SH-SY5Y (cell line): Measurements from ENCODE around the gene ABCA2.

Experiments
- GATA2 ChIP-seq: IDR thresholded peaks from 2 replicates; pipeline ENCODE4 v1.6.1; 2011; ENCODE audit warnings: mild to moderate bottlenecking, low read depth, low read length
- GATA3 ChIP-seq: IDR thresholded peaks from 2 replicates; pipeline ENCODE4 v1.6.1; 2011; ENCODE audit warnings: low read depth, mild to moderate bottlenecking, low read length, moderate library complexity

DNA sequence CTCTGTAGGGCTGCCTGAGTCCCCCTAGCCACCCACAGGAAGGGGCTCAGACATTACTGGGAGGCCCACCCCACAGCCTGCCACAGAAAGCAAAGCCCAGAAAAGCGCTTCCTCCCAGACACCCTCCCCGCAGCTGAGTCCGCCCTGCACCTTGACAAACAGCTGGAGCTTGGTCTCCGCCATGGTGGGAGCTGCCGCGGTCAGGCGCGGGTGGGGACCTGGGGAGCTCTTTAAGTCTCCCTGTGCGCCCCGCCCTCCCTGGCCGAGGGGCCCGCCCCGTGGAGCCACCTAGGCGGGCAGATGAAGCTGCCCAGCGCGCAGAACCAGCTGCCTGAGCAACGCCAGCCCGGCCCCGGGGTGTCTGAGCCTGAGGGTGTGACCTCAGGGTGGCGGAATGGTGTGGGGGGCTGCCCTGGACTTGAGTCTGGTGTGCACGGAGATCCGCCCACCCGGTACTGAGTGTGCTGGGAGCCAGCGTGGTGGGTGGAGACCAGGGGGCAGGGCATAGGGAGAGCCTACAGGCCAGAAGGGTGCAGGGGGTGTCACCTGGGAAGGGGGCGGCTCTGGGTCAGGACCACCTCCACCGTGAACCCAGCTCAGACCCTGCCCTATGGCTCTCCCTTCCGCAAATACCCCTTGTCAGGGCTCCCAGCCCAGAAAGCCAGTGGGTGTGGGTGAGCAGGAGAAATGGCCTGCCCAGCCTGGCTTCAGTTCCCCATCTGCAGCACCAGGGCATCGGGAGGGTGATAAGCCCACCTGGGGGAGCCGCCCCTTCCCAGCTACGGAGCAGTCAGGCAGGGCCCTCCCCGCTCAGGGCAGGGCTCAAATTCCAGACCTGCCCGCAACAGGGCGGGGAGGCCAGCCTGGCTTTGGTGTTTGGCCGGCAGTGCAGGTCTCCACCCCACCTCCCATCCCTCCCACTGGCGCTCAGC lies 31.4 kb downstream of the ABCA2 start, which contains the start of gene CLIC3:
- TF ChIP-seq GATA2, result no peak
- TF ChIP-seq GATA3, result no peak
